ENCODE measurements around the gene CALCOCO2.
A peak's percentile ranks its signal among the peaks of the same experiment; 100 is the strongest.

Gene CALCOCO2

GRCh38 chr17:48873209-48873608, 42.4 kb downstream of the CALCOCO2 start:
- Histone ChIP-seq H3K4me1 (ENCODE audit: insufficient read depth, poor library complexity, severe bottlenecking) (no peaks in the 10 kb centered on the region), H3K27ac (ENCODE audit: poor library complexity, severe bottlenecking) (no peak overlapping the region), H3K27me3 (ENCODE audit: insufficient read depth, poor library complexity, severe bottlenecking) (no peaks in the 10 kb centered on the region), H3K9me3 (ENCODE audit: severe bottlenecking) (no peaks in the 10 kb centered on the region), H3K4me3 (ENCODE audit: severe bottlenecking) (no peak overlapping the region), H3K36me3 (ENCODE audit: low read depth) (no peaks in the 10 kb centered on the region)
- DNase-seq (ENCODE audit: low spot score) (no peak), ATAC-seq (ENCODE audit: low read depth) (no peak)
- no peak for TF ChIP-seq CTCF (IDR thresholded peaks at IDR 0.05; ENCODE audit: poor library complexity, severe bottlenecking)

GRCh38 chr17:48873696-48874443, 43.0 kb downstream of the CALCOCO2 start:
- TF ChIP-seq CTCF (IDR thresholded peaks at IDR 0.05; ENCODE audit: poor library complexity, severe bottlenecking), result no peak
- Histone ChIP-seq H3K27me3 (ENCODE audit: insufficient read depth, poor library complexity, severe bottlenecking) (no peaks in the 10 kb centered on the region), H3K36me3 (ENCODE audit: low read depth) (no peaks in the 10 kb centered on the region), H3K4me1 (ENCODE audit: insufficient read depth, poor library complexity, severe bottlenecking) (no peaks in the 10 kb centered on the region), H3K4me3 (ENCODE audit: severe bottlenecking) (no peak overlapping the region), H3K27ac (ENCODE audit: poor library complexity, severe bottlenecking) (no peak overlapping the region), H3K9me3 (ENCODE audit: severe bottlenecking) (no peaks in the 10 kb centered on the region)
- no peak for DNase-seq (ENCODE audit: low spot score)
- ATAC-seq (ENCODE audit: low read depth), result no peak

- no peaks in the 10 kb centered on the region for H3K36me3 ChIP-seq (ENCODE audit: low read depth)
- no peak overlapping the region for H3K27ac ChIP-seq (ENCODE audit: poor library complexity, severe bottlenecking)
- H3K9me3 ChIP-seq (ENCODE audit: severe bottlenecking), result no peaks in the 10 kb centered on the region
- H3K4me3 ChIP-seq (ENCODE audit: severe bottlenecking), result no peak overlapping the region
- H3K4me1 ChIP-seq (ENCODE audit: insufficient read depth, poor library complexity, severe bottlenecking), result no peaks in the 10 kb centered on the region
- no peaks in the 10 kb centered on the region for H3K27me3 ChIP-seq (ENCODE audit: insufficient read depth, poor library complexity, severe bottlenecking)
- peak; percentile 93 for TF ChIP-seq CTCF (IDR thresholded peaks at IDR 0.05; ENCODE audit: poor library complexity, severe bottlenecking)
- DNase-seq (ENCODE audit: low spot score) (no peak), ATAC-seq (ENCODE audit: low read depth) (peak; percentile 80)
These were observed 48.4 kb downstream of the CALCOCO2 start for GRCh38 chr17:48878920-48879898.

GRCh38 chr17:48882272-48882671, 51.4 kb downstream of the CALCOCO2 start:
- TF ChIP-seq CTCF (IDR thresholded peaks at IDR 0.05; ENCODE audit: poor library complexity, severe bottlenecking), result no peak
- H3K27ac ChIP-seq (ENCODE audit: poor library complexity, severe bottlenecking), result no peak overlapping the region
- no peak for DNase-seq (ENCODE audit: low spot score)

More at GRCh38 chr17:48882272-48882671, 51.4 kb downstream of the CALCOCO2 start:
- no peaks in the 10 kb centered on the region for H3K9me3 ChIP-seq (ENCODE audit: severe bottlenecking)
- no peaks in the 10 kb centered on the region for H3K36me3 ChIP-seq (ENCODE audit: low read depth)
- no peak overlapping the region for H3K4me3 ChIP-seq (ENCODE audit: severe bottlenecking)
- no peak for ATAC-seq (ENCODE audit: low read depth)
- no peaks in the 10 kb centered on the region for H3K27me3 ChIP-seq (ENCODE audit: insufficient read depth, poor library complexity, severe bottlenecking)
- no peaks in the 10 kb centered on the region for H3K4me1 ChIP-seq (ENCODE audit: insufficient read depth, poor library complexity, severe bottlenecking)
